ENCODE measurements around the gene INTS7. TPM values are rescaled to one million over a fixed set of nuclear protein-coding genes. Genes with fewer than 3 reads are reported as not detected.

Gene INTS7
- total and polyA plus RNA-seq, 2 of the 4 experiments (the other 2 are of a cell fraction): 8.3 to 24.9 TPM

- no peaks in the 10 kb centered on the region for H3K4me1 ChIP-seq (ENCODE audit: control insufficient read depth, insufficient read depth, low read length)
- ChIA-PET CTCF (interaction anchor here (1.0 kb wide), 1 partner anchor 14 kb away, joined by 3 read pairs; no protein-coding TSS in a partner anchor), POLR2A (ENCODE audit: unreplicated experiment) (interaction anchor here (0.6 kb wide), 1 partner anchor 11 kb away, joined by 3 read pairs; no protein-coding TSS in a partner anchor)
- H3K27ac ChIP-seq (ENCODE audit: insufficient read depth, low read length): no peak overlapping the region
- TF ChIP-seq POLR2A (IDR thresholded peaks at IDR 0.05; ENCODE audit: low read depth, low read length) (no peak), NFE2L2 (IDR thresholded peaks at IDR 0.05; ENCODE audit: low read depth, low read length) (no peak), CEBPB (IDR thresholded peaks at IDR 0.05; ENCODE audit: low read depth, low read length) (no peak), BHLHE40 (IDR thresholded peaks at IDR 0.05; ENCODE audit: low read depth, low read length) (no peak), MAFK (IDR thresholded peaks at IDR 0.05; ENCODE audit: low read depth, low read length) (no peak), CTCF (conservative IDR thresholded peaks at IDR 0.05; ENCODE audit: low read depth, low read length) (no peak), RAD21 (IDR thresholded peaks at IDR 0.05; ENCODE audit: low read length) (no peak), USF2 (IDR thresholded peaks at IDR 0.05; ENCODE audit: low read depth, low read length) (no peak), MXI1 (IDR thresholded peaks at IDR 0.05; ENCODE audit: borderline replicate concordance, low read depth, low read length) (no peak)
- H3K4ac ChIP-seq (ENCODE audit: low read depth, low read length): no peak overlapping the region
- H3K4me2 ChIP-seq (ENCODE audit: low read depth, low read length): no peak overlapping the region
- WGBS, 2 experiments (ENCODE audit: extremely low coverage in 2 of 2, insufficient read length in 1 of 2): no CpG with 5 or more reads among the region's 2 CpGs
- H3K14ac ChIP-seq (replicated peaks; ENCODE audit: low read depth, low read length): no peak overlapping the region
- H2BK15ac ChIP-seq (ENCODE audit: low read depth, low read length): no peak overlapping the region
- no peak overlapping the region for H3K4me3 ChIP-seq (ENCODE audit: insufficient read depth, low read depth, low read length)
- no peaks in the 10 kb centered on the region for H3K9me3 ChIP-seq (ENCODE audit: control insufficient read depth, insufficient read depth, low read length)
- H3K18ac ChIP-seq (ENCODE audit: low read depth, low read length): no peak overlapping the region
- no peak overlapping the region for H2AK9ac ChIP-seq (replicated peaks; ENCODE audit: low read depth, low read length, poor library complexity)
- no peaks in the 10 kb centered on the region for H3K36me3 ChIP-seq (ENCODE audit: control insufficient read depth, insufficient read depth, low read length)
- H3K9me1 ChIP-seq (ENCODE audit: insufficient read depth, low read length): no peaks in the 10 kb centered on the region; the same call in 1 of the 2 replicates
- H2BK20ac ChIP-seq (ENCODE audit: low read depth, low read length): no peak overlapping the region
- ATAC-seq (ENCODE audit: low read depth) (no peak), DNase-seq (no peak)
- H4K91ac ChIP-seq (ENCODE audit: insufficient read depth, low read depth, low read length): no peak overlapping the region
- H4K5ac ChIP-seq (ENCODE audit: low read depth, low read length): no peak overlapping the region
- intact Hi-C loops (cut with micrococcal nuclease) (no loop called here), dilution Hi-C loops (cut with HindIII; ENCODE audit: low sequenced_read_pairs, unreplicated experiment) (no loop called here), in situ Hi-C loops (cut with MboI; ENCODE audit: low sequenced_read_pairs) (no loop called here)
- no peak overlapping the region for H2BK5ac ChIP-seq (ENCODE audit: low read depth, low read length, poor library complexity, severe bottlenecking)
- no peak overlapping the region for H3K23ac ChIP-seq (ENCODE audit: low read depth, low read length)
- H4K20me1 ChIP-seq (ENCODE audit: insufficient read depth, low read length): no peaks in the 10 kb centered on the region
- no peak overlapping the region for H2AK5ac ChIP-seq (ENCODE audit: low read depth, low read length)
- H3K27me3 ChIP-seq (ENCODE audit: control insufficient read depth, insufficient read depth, low read length): no peaks in the 10 kb centered on the region
- H2BK120ac ChIP-seq (ENCODE audit: low read depth, low read length): no peak overlapping the region
- no peak overlapping the region for H4K8ac ChIP-seq (ENCODE audit: low read depth in 2 of 2, low read length in 2 of 2)
- H3K79me1 ChIP-seq (ENCODE audit: low read depth in 1 of 2, low read length in 2 of 2): peaks cover 10 to 12% of the 10 kb centered on the region in 2 experiments
- H3K9ac ChIP-seq (ENCODE audit: low read depth, low read length): no peak overlapping the region
- H2AFZ ChIP-seq (replicated peaks; ENCODE audit: low read length, poor library complexity): no peak overlapping the region
- H3K56ac ChIP-seq (ENCODE audit: extremely low read depth, insufficient read depth, low read length): no peak overlapping the region
- BruUV-seq (replicated peaks): no TSS peak
Measured at GRCh38 chr1:212020975-212021374, 14.4 kb downstream of the INTS7 start.

Data from IMR-90 (cell line).